Hematopoietic multipotent progenitor cell treated with erythropoietin and hydrocortisone succinate and interleukin-3 and kit ligand, for 6 days (in vitro differentiated cells): ENCODE data around the gene CCR5AS.
"Not testable (repeated sequence)": the region's sequence is repeated elsewhere in the genome, so short reads cannot be mapped to it uniquely, and the experiment has no call there.

ENCODE experiments used
- DNase-seq: peaks from one replicate; pipeline ENCODE4 v3.0.0-alpha.2; 2015

Gene CCR5AS

GRCh38 chr3:46401579-46401978 lies 5.3 kb downstream of the CCR5AS start:
- no peak for DNase-seq

GRCh38 chr3:46400846-46401245 lies 6.0 kb downstream of the CCR5AS start:
- DNase-seq: no peak

DNA sequence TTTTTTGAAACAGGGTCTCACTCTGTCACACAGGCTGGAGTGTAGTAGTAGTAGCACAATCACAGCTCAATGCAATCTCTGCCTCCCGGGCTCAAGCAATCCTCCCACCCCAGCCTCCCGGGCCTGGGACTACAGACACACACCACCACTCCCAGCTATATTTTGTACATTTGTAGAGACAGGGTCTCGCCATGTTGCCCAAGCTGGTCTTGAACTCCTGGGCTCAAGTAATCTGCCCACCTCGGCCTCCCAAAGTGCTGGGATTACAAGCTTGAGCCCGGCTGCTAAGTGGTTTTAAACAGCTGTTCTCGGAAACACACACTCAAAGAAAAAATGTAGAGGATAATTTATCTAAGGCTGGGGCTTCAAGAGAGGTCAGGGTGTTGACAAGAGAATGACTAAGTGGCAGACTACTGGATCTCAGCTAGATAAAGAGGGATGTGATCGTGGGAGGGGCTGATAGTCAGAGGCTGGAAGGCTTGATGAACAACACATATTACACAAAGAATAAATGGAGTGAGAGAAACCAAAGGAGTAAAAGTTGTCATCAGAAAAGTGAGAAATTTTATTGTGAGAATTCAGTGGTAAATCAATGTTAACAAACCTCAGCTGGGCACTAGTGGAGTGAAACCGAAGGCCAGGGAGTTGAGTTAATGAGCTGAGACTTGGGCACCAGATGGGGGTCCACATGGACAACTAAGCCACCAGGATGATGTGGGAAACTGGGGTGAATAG lies 6.7 kb downstream of the CCR5AS start:
- peak; percentile 71 for DNase-seq

DNA sequence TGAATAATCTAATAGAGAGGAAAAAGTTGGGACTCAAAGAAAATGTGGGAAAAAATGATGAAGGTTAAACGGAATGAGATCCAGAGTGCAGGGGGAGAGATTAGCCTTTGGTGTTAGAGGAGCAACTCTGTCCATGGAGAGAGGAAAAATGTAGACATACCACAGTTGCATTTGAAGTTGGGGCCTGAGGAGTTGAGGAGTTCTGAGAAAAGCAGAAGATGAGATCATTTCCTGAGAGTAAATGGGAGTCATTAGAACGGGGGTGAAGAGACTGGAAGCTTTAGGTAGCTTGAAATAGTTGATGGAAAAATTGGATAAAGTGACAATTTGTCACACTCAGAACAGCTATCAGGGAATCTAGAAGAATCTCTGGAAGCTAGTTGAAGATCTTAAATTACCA lies 7.3 kb downstream of the CCR5AS start:
- DNase-seq: no peak

DNA sequence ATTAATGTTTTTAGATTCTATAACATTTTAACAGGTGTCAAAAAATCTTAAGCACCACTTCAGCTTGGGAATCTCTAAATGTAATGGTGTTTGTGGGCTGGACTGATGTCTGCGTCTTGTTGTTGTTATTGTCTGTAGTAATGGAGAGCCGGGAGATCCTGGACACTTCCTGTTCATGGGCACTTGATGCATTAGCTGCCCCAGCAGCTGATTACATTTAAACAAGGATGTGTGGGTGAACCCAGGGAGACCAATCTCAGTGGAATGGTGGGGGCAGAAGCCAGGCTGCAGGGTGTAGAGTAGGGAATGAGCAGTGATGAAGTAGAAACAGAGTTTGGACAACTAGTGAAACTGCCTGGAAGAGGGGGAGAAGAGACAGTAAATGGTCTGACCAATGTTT lies 7.8 kb downstream of the CCR5AS start:
- DNase-seq: no peak

DNA sequence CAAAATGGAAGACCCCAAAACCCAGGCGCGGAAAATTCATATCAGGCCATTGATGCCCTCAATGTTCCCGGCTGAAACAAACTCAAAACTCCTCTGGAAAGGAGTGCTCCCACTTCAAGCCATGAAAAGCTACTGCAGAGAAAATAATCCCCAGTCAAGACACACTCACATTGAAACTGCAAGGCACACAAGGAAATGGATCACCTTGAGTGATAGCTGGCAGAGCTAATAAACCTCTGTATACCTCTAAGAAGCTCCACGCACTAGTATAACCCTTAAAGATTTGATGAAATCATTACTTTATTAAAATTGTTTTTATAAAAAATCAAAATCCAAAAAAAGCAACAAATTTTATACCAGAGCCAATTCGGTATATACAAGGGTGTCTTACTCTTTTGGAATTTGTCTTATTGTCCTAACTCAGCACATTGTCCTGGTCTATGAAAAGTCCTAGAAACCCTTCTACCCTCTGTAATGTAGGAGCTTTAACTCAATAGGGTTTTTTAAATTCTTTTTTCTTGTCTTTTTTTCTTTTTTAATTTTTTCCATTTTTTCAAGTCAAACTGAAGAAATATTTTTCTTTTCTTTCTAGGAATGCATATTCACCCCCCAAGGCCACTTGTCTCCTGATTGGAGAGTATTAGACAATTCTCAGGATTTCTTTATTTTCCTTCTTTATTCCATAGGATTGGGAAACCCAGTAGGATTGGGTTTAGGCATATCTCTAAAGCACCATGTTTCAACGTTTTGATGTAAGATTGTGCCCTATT lies 8.5 kb downstream of the CCR5AS start:
- no peak for DNase-seq

- no peak for DNase-seq
These were observed 9.8 kb downstream of the CCR5AS start for GRCh38 chr3:46397111-46397510.

GRCh38 chr3:46395766-46396530 lies 10.9 kb downstream of the CCR5AS start:
- DNase-seq: peak; percentile 59

DNA sequence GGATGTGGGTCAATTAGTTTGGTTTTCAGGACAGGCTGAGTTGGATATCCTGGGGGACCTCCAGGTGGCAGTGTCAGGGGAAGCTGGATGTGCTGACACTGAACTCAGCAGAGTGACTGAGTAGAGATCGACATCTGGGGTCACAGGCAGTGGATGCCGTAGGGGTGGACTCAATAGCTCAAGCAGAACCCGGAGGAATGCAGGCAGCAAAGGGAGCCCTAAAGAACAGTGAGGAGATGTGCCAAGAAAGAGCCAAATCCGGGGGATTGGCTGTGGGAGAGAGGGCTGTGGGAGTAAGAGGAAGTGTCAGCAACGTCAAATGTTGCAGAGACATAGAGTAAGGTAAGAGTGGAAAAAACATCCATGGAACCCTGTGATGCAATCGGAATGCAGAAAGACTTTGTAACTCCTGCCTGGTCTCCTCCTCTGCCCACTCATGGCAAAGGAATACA lies 11.6 kb downstream of the CCR5AS start:
- peak; percentile 51 for DNase-seq

- peak; percentile 64 for DNase-seq
These were observed 13.1 kb downstream of the CCR5AS start for GRCh38 chr3:46393554-46394434.

DNA sequence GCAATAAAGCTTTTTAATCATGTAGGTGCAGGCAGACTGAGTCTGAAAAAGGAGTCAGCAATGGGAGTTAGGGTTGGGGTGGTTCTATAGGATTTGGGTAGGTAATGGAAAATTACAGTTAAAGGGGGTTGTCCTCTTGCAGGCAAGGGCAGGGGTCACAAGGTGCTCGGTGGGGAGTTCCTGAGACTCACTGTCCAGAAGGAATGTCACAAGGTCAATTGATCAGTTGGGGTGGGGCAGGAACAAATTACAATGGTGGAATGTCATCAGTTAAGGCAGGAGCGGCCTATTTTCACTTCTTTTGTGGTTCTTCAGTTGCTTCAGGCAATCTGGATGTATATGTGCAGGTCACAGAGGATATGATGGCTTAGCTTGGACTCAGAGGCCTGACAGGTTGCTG lies 13.9 kb downstream of the CCR5AS start:
- no peak for DNase-seq

DNA sequence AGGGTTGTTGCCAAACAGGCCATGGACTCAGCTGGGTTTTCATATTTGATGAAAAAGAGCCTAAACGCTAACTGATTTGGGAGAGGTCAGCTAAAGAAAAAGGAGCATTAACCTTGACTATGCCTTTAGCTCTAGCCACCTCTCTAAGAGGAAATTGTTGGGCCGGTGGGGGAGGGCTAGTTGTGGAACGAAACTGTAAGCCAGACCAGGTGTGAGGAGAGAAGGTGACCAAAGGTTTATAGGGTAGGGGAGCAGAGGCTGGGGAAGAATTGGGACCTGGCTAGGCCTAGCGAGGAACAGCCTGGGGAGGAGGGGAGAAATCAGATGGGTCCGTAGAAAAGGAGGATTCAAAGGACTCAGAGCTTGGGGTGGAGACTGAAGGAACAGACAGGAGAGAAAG lies 15.3 kb downstream of the CCR5AS start:
- not testable (repeated sequence) for DNase-seq

DNA sequence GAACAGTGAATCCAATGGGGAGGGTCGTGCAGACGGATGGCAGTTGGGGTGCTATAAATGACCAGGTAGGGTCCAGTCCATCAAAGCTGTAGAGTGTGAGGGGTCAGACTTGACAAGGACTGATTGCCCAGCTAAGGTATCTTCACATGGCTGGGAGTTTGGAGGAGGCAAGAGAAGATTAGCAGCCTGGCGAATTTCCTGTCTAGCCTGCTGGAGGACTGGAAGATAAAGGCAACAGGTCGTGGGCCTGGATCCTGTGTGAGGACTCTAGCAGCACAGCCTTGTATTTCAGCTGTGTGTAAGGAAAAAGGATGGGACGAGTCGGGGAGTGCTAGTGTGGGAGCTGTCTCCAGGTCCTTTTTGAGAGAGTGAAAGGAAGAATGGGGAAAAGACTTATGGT lies 17.6 kb downstream of the CCR5AS start:
- no peak for DNase-seq

DNA sequence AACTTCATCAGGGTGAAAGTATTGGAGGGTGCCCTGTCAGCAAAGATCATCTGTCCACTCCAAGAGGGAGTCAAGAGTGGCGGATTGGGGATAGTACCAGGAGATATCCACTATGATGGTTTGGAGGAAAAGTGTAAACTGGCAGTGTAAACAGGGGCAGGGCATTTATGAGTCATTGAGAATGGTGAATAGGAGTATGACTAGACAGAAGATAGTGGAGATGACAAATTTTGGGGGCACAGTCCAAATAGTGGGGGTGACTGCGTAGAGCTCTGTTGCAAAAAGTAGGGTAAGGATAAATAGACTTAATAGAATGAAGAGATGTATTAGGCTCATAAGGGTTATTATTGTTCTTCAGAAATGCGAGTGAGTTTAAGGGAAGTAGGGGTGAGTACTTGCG lies 18.0 kb downstream of the CCR5AS start:
- DNase-seq: not testable (repeated sequence)

- peak; percentile 40 for DNase-seq
These were observed 20.7 kb downstream of the CCR5AS start for GRCh38 chr3:46386205-46386604.

- DNase-seq: no peak
These were observed 22.9 kb downstream of the CCR5AS start for GRCh38 chr3:46383951-46384330.

DNA sequence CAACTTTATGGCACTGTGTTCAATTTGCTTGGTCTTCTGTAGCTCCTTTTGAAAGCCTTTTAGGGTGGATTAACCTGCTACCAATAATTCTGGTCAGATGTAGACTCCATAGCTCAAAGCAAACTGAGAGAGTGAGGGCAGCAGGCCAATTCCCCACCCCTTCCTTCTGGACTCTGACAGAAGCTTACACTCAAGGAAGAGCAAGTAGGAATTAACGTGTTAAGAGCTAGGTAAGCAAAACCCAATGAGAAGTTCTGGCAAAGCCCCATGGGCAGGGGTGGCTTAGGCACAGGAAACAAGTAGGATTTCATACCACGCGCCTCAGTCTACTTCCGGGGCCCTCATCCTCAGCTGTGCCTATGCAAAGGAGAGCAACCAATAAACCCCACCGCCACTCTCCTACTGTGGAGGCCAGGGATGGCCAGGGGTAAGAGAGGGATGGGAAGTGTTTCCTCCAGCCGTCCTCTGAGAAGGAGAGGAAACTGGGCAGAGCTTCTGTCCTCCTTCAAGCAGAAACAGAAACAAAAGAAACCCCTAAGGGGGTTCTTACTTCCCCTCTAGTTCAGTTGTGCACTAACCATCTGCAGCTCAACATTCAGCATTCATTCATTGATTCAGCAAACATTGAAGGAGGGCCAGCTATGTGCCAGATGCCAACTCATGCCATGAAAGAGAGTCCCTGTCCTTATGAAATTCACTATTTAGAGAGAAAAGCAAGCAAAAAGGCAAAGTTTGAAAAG lies 23.5 kb downstream of the CCR5AS start:
- DNase-seq: no peak

- DNase-seq: no peak
These were observed 25.2 kb downstream of the CCR5AS start for GRCh38 chr3:46381625-46382024.

DNA sequence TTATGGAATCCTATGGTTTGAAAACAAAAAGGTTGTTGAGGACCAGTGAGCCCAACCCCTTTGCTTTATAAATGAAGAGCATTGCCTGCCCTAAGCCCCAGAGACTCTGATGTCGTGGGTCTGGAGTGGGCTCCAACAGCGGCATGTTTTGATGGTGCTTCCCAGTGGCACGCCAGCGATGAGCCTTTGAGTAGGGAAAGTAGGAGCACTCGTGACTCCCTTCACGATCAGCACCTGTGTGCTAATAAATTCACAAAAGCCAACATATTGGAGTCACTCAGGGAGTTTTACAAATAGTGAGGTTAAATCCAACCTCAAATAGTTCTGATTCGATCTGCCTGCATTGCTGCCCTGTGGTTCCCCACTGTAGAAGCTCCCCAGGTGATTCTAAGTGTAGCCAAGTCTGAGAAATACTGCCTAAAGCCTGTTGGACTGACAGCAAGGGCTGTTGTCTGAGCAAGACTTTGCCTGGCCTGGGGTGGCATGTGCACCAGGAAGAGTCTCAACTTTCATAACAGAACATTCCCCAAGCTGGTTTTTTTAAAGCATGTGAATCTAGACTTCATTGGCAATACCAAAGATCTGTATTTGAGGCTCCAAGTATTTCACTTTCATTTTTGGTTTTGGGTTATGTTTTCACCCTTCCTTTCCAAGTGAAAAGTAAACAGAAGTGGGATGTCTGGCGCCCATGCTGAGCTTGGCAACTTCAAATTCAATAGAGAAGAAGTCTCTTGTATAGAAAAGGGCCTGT lies 26.2 kb downstream of the CCR5AS start:
- no peak for DNase-seq

- DNase-seq: peak; percentile 85
These were observed 28.4 kb downstream of the CCR5AS start for GRCh38 chr3:46378426-46378942.

GRCh38 chr3:46375814-46376213 lies 31.1 kb downstream of the CCR5AS start:
- no peak for DNase-seq
